CD14-positive monocyte (primary cell): ENCODE measurements around the gene FLOT1. TPM values are rescaled to one million over a fixed set of nuclear protein-coding genes. Genes with fewer than 3 reads are reported as not detected.

Source experiments
- DNase-seq, 3 donors: peaks; one replicate each; pipeline ENCODE4 v3.0.0-alpha.2; 2011 to 2022
- H2AFZ ChIP-seq: 2 replicates; pipeline ENCODE4 v1.6.0; 2012; ENCODE audit warnings: mild to moderate bottlenecking, low read depth, low read length, inconsistent platforms; ENCODE audit not compliant: insufficient read depth, poor library complexity, severe bottlenecking
- H3K27ac ChIP-seq, 2 donors: 1 replicate in 1 of 2; 2 replicates in 1 of 2; pipeline ENCODE4 v1.5.1; 2012 to 2013; ENCODE audit warnings: low read length in 2 of 2, control low read depth in 1 of 2, inconsistent platforms in 1 of 2, low read depth in 1 of 2, mild to moderate bottlenecking in 1 of 2
- H3K27me3 ChIP-seq, 2 donors: one replicate each; pipeline versions ENCODE4 v1.6.0 to v1.6.1; 2011 to 2013; ENCODE audit warnings: low read length in 2 of 2; ENCODE audit not compliant: control insufficient read depth in 2 of 2, insufficient read depth in 2 of 2
- H3K36me3 ChIP-seq, 2 donors: replicated peaks in 1 of 2; 1 replicate in 1 of 2; 2 replicates in 1 of 2; pipeline versions ENCODE4 v1.5.1 to v1.6.1; 2012 to 2013; ENCODE audit warnings: low read length in 2 of 2, control low read depth in 1 of 2, inconsistent platforms in 1 of 2, mild to moderate bottlenecking in 1 of 2; ENCODE audit not compliant: insufficient read depth in 2 of 2, control insufficient read depth in 1 of 2
- H3K4me1 ChIP-seq, 2 donors: 1 replicate in 1 of 2; 2 replicates in 1 of 2; pipeline versions ENCODE4 v1.5.1 to v1.6.1; 2012 to 2013; ENCODE audit warnings: low read length in 2 of 2, control low read depth in 1 of 2, inconsistent platforms in 1 of 2, mild to moderate bottlenecking in 1 of 2, moderate library complexity in 1 of 2; ENCODE audit not compliant: insufficient read depth in 2 of 2, control insufficient read depth in 1 of 2
- H3K4me2 ChIP-seq: replicated peaks from 2 replicates; pipeline ENCODE3; 2012; ENCODE audit warnings: low read length, moderate library complexity, mild to moderate bottlenecking; ENCODE audit not compliant: poor library complexity, severe bottlenecking; ENCODE audit errors: extremely low read depth
- H3K4me3 ChIP-seq, 3 experiments: fragments of 200-600 bp in 1 of 3; sonication (generic) in 1 of 3; replicated peaks in 1 of 3; 1 replicate in 2 of 3; 2 replicates in 1 of 3; pipeline ENCODE4 v1.5.1; 2011 to 2013; ENCODE audit warnings: low read length in 3 of 3, mild to moderate bottlenecking in 3 of 3, control low read depth in 2 of 3, low read depth in 2 of 3, inconsistent platforms in 1 of 3, moderate library complexity in 1 of 3
- H3K79me2 ChIP-seq: 2 replicates; pipeline ENCODE4 v1.6.0; 2012; ENCODE audit warnings: mild to moderate bottlenecking, control low read depth, inconsistent platforms, low read length, moderate library complexity; ENCODE audit not compliant: insufficient read depth
- H3K9ac ChIP-seq: 2 replicates; pipeline ENCODE4 v1.6.0; 2017; ENCODE audit warnings: low read length, mild to moderate bottlenecking; ENCODE audit not compliant: insufficient read depth, poor library complexity, severe bottlenecking
- H3K9me3 ChIP-seq, 2 donors: replicated peaks in 1 of 2; 1 replicate in 1 of 2; 2 replicates in 1 of 2; pipeline versions ENCODE4 v1.5.1 to v1.6.1; 2012 to 2013; ENCODE audit warnings: low read length in 2 of 2, control low read depth in 1 of 2; ENCODE audit not compliant: control insufficient read depth in 1 of 2, insufficient read depth in 1 of 2
- H4K20me1 ChIP-seq: 2 replicates; pipeline ENCODE4 v1.6.0; 2012; ENCODE audit warnings: mild to moderate bottlenecking, low read length, control low read depth, moderate library complexity; ENCODE audit not compliant: insufficient read depth
- H3K27ac Mint-ChIP-seq, 7 donors: one replicate each; pipeline ENCODE4 v1.8.0; 2020; ENCODE audit warnings: mild to moderate bottlenecking in 7 of 7, mixed read lengths in 7 of 7, moderate library complexity in 6 of 7, inconsistent platforms in 2 of 7
- H3K27me3 Mint-ChIP-seq, 3 donors: one replicate each; pipeline ENCODE4 v1.8.0; 2021 to 2022; ENCODE audit warnings: low read depth in 3 of 3, mild to moderate bottlenecking in 3 of 3, mixed read lengths in 3 of 3, moderate library complexity in 3 of 3, inconsistent platforms in 1 of 3
- H3K36me3 Mint-ChIP-seq, 2 donors: one replicate each; pipeline ENCODE4 v1.8.0; 2020; ENCODE audit warnings: mixed read lengths in 2 of 2, inconsistent platforms in 1 of 2, mild to moderate bottlenecking in 1 of 2
- H3K4me1 Mint-ChIP-seq: one replicate; pipeline ENCODE4 v1.8.0; 2020; ENCODE audit warnings: mild to moderate bottlenecking, mixed read lengths
- H3K4me3 Mint-ChIP-seq, 2 donors: one replicate each; pipeline ENCODE4 v1.8.0; 2020; ENCODE audit warnings: mild to moderate bottlenecking in 2 of 2, mixed read lengths in 2 of 2, moderate library complexity in 1 of 2
- H3K9me3 Mint-ChIP-seq, 7 donors: one replicate each; pipeline ENCODE4 v1.8.0; 2020 to 2022; ENCODE audit warnings: mixed read lengths in 7 of 7, mild to moderate bottlenecking in 6 of 7, moderate library complexity in 6 of 7, inconsistent platforms in 2 of 7
- CTCF ChIP-seq: fragments of 200-600 bp; IDR thresholded peaks from one replicate; pipeline ENCODE4 v1.8.0; 2022; ENCODE audit warnings: antibody characterized with exemption, mild to moderate bottlenecking
- WGBS: methylation state at CpG from one replicate; pipeline ENCODE4 v1.1.5; 2013; ENCODE audit warnings: missing lambda C conversion rate; ENCODE audit not compliant: insufficient coverage; 5-methylcytosine and 5-hydroxymethylcytosine counted together
- intact Hi-C, 2 donors: fragments of 100-400 bp; cut with micrococcal nuclease; formaldehyde crosslinking; loops; one replicate each; pipeline versions ENCODE4 v1.15.0 to v1.15.1; 2023
- polyA plus RNA-seq, 3 donors: library from polyadenylated mRNA; depleted of rRNA in 1 of 3; unstranded in 2 of 3; stranded (reverse) in 1 of 3; fragments of 300-500 nt in 2 of 3; fragments of >200 nt in 1 of 3; fragmentation: Illumina TruSeq in 2 of 3; gene quantifications; 1 replicate in 2 of 3; 2 replicates in 1 of 3; pipeline ENCODE4 v1.2.3, GENCODE V29; 2012 to 2021

Gene FLOT1
- polyA plus RNA-seq, 3 donors: 124 to 153 (median 132) TPM

- Histone ChIP-seq H3K36me3 (peaks cover 33 to 34% of the 10 kb centered on the region in 2 donors), H3K9me3 (no peaks in the 10 kb centered on the region), H3K4me2 (peak overlapping the region; percentile 100), H3K27me3 (no peaks in the 10 kb centered on the region), H3K9ac (peak overlapping the region; percentile 99), H3K4me3 (peak overlapping the region; percentile 96 to 100 (median 96)), H3K4me1 (peaks cover 46 to 62% of the 10 kb centered on the region in 2 donors), H3K79me2 (peaks cover 97% of the 10 kb centered on the region), H3K27ac (peak overlapping the region; percentile 99), H2AFZ (no peak overlapping the region), H4K20me1 (peaks cover 92% of the 10 kb centered on the region)
- intact Hi-C loops: loop anchor here in 1 of 2 donors (5.0 kb wide), 1 partner anchor 64 kb away; the partner anchor contains the start of genes MRPS18B and PPP1R10
- Mint-ChIP-seq H3K36me3 (peaks cover 58 to 75% of the 10 kb centered on the region in 2 donors), H3K9me3 (peaks cover 0 to 1% (median 0%) of the 10 kb centered on the region in 7 donors), H3K27me3 (peaks cover 0 to 3% (median 0%) of the 10 kb centered on the region in 3 donors), H3K4me3 (peak overlapping the region; percentile 94 to 99), H3K4me1 (peaks cover 47% of the 10 kb centered on the region), H3K27ac (peak overlapping the region; percentile 97 to 100 (median 99))
- no peak for TF ChIP-seq CTCF
- 0% methylated on average over 1 of the region's 4 CpGs for WGBS
- DNase-seq: no peak
Observed at GRCh38 chr6:30681766-30682142, 60.7 kb downstream of the FLOT1 start.

GRCh38 chr6:30679765-30680535 lies 62.5 kb downstream of the FLOT1 start:
- Histone ChIP-seq H4K20me1 (peaks cover 89% of the 10 kb centered on the region), H3K27me3 (no peaks in the 10 kb centered on the region), H3K36me3 (peaks cover 43 to 45% of the 10 kb centered on the region in 2 donors), H3K4me2 (peak overlapping the region; percentile 100), H2AFZ (no peak overlapping the region), H3K4me1 (peaks cover 41 to 53% of the 10 kb centered on the region in 2 donors), H3K9ac (no peak overlapping the region), H3K79me2 (peaks cover 79% of the 10 kb centered on the region), H3K27ac (peak overlapping the region; percentile 36 to 70), H3K9me3 (no peaks in the 10 kb centered on the region), H3K4me3 (peak overlapping the region in 2 of 3 experiments; percentile 16 to 100)
- Mint-ChIP-seq H3K27ac (peak overlapping the region; percentile 67 to 99 (median 79)), H3K36me3 (peaks cover 63 to 83% of the 10 kb centered on the region in 2 donors), H3K4me1 (peaks cover 48% of the 10 kb centered on the region), H3K4me3 (peak overlapping the region; percentile 70 to 77), H3K27me3 (peaks cover 0 to 3% (median 0%) of the 10 kb centered on the region in 3 donors), H3K9me3 (peaks cover 0 to 2% (median 0%) of the 10 kb centered on the region in 7 donors)
- WGBS: 53% methylated on average over 3 of the region's 7 CpGs
- no peak for DNase-seq
- intact Hi-C loops: loop anchor here (1.0 to 5.0 kb wide), 3 partner anchors 42 to 197 kb away; partner anchors contain the start of genes MRPS18B (in 1 of the 2) and PPP1R10 (in 1 of the 2)
- TF ChIP-seq CTCF: no peak
